Heart right ventricle (tissue), 16 donors: ENCODE measurements around the gene SDCBP2. TPM values are rescaled to one million over a fixed set of nuclear protein-coding genes. Genes with fewer than 3 reads are reported as not detected.

Source experiments
- ATAC-seq, 8 donors: fragments of 200-7000 bp; cut with Tn5 transposase; one replicate each; pipeline ENCODE4 v1.9.1; 2020; ENCODE audit warnings: mild to moderate bottlenecking in 8 of 8, moderate library complexity in 8 of 8, moderate number of reproducible peaks in 1 of 8
- DNase-seq, 2 donors: peaks; one replicate each; pipeline ENCODE4 v3.0.0-alpha.2; 2020
- H3K27ac ChIP-seq, 10 donors: fragments of 200-600 bp; sonication (generic) in 2 of 10; one replicate each; pipeline versions ENCODE4 v1.5.0 to v1.8.0; 2020 to 2022; ENCODE audit warnings: mild to moderate bottlenecking in 3 of 10
- H3K27me3 ChIP-seq, 7 donors: fragments of 200-600 bp; one replicate each; pipeline ENCODE4 v1.8.0; 2021 to 2022; ENCODE audit warnings: mild to moderate bottlenecking in 2 of 7
- H3K36me3 ChIP-seq, 9 donors: fragments of 200-600 bp; sonication (generic) in 1 of 9; one replicate each; pipeline versions ENCODE4 v1.5.0 to v1.8.0; 2020 to 2022; ENCODE audit warnings: mild to moderate bottlenecking in 2 of 9
- H3K4me1 ChIP-seq, 9 donors: fragments of 200-600 bp; sonication (generic) in 1 of 9; one replicate each; pipeline versions ENCODE4 v1.5.0 to v1.8.0; 2020 to 2022; ENCODE audit warnings: mild to moderate bottlenecking in 4 of 9
- H3K4me3 ChIP-seq, 10 donors: fragments of 200-600 bp; sonication (generic) in 2 of 10; one replicate each; pipeline versions ENCODE4 v1.5.0 to v1.8.0; 2020 to 2022; ENCODE audit warnings: mild to moderate bottlenecking in 7 of 10, moderate library complexity in 2 of 10
- H3K9me3 ChIP-seq, 11 donors: fragments of 200-600 bp in 10 of 11; sonication (generic) in 2 of 11; one replicate each; pipeline versions ENCODE4 v1.5.0 to v1.8.0; 2013 to 2022; ENCODE audit warnings: mild to moderate bottlenecking in 2 of 11, control low read depth in 1 of 11, moderate library complexity in 1 of 11
- WGBS, 2 donors: extraction: QIAGEN DNeasy Blood & Tissue Kit; methylation state at CpG; one replicate each; pipeline ENCODE4 v1.1.7; 2013; ENCODE audit warnings: inconsistent platforms in 1 of 2; 5-methylcytosine and 5-hydroxymethylcytosine counted together
- intact Hi-C, 10 donors: fragments of 100-400 bp; cut with DNase I; formaldehyde crosslinking; loops; one replicate each; pipeline versions ENCODE4 v1.11.1 to v1.14.2; 2022
- polyA plus RNA-seq, 2 donors: library from polyadenylated mRNA; stranded (reverse); fragments of 200-250 nt; gene quantifications; one replicate each; pipeline ENCODE4 v1.2.3, GENCODE V29; 2013
- total RNA-seq, 10 donors: library from RNA; stranded (reverse); fragmentation: NEBNext Ultra II Directional in 3 of 10; extraction: Animal tissue kit (Norgen Biotek cat#: 25700) in 3 of 10; gene quantifications; one replicate each; pipeline versions ENCODE4 v1.2.1 to v1.2.4, GENCODE V29; 2021 to 2023
- TF ChIP-seq, protein P1 (sequence below), 9 donors: fragments of 200-600 bp; sonication (generic) in 2 of 9; IDR thresholded peaks; one replicate each; pipeline versions ENCODE4 v1.5.0 to v1.8.0; 2021 to 2022; ENCODE audit warnings: antibody characterized with exemption in 9 of 9, mild to moderate bottlenecking in 5 of 9, moderate library complexity in 1 of 9
- donor health status: Arrhythmogenic right ventricular cardiomyopathy.
- donor health status: ischemic (EF 13 %, LVEDD 7.1; RV severe dilation, severe dysfunction).
- donor health status: healthy with polysubstance abuse.
- donor health status: DM: no; HTN: yes; CAD: no.
- donor health status: DM: no; HTN: no; CAD: no.
- donor health status: ischemic (EF 25% LVEDD 6.9; RV normal size, moderate dysfunction).
- donor health status: ischemic (EF 25% LVEDD 5.7; RV mildly dilated, moderate dysfunction).
- donor health status: healthy.
- donor health status: DM: yes; HTN: yes; CAD: no.
- donor health status: Ischemic cardiomyopathy.
- donor health status: ischemic (EF 35%, LVEDD 5.7; RV mildly dilated, moderate dysfunction).
- donor health status: nonischemic (EF 11% LVEDD 7.7; RV severe dilation, severe dysfunction).
- donor health status: DM: yes; HTN: yes; CAD: no.
- donor health status: PGD.
- donor health status: ischemic (EF 29% LVEDD 5.4; RV normal size, mild dysfunction).
- donor health status: nonischemic (EF 23%, LVEDD 6.1; RV moderate dilation, normal function).

SDCBP2 gene
- total and polyA plus RNA-seq, 12 donors = 0.62 to 4.3 (median 2.0) TPM

- DNase-seq = no peak
- H3K4me3 ChIP-seq = no peak overlapping the region
- peak overlapping the region in 9 of 10 donors; percentile 19 to 80 (median 55) for H3K27ac ChIP-seq
- ATAC-seq = peak in 2 of 8 donors; percentile 30 to 43
- intact Hi-C loops = loop anchor here in 3 of 10 donors (5.0 kb wide), 2 partner anchors 34 to 44 kb away; partner anchors contain the start of gene SDCBP2 (in 2 of the 3)
- TF ChIP-seq, protein P1, sequence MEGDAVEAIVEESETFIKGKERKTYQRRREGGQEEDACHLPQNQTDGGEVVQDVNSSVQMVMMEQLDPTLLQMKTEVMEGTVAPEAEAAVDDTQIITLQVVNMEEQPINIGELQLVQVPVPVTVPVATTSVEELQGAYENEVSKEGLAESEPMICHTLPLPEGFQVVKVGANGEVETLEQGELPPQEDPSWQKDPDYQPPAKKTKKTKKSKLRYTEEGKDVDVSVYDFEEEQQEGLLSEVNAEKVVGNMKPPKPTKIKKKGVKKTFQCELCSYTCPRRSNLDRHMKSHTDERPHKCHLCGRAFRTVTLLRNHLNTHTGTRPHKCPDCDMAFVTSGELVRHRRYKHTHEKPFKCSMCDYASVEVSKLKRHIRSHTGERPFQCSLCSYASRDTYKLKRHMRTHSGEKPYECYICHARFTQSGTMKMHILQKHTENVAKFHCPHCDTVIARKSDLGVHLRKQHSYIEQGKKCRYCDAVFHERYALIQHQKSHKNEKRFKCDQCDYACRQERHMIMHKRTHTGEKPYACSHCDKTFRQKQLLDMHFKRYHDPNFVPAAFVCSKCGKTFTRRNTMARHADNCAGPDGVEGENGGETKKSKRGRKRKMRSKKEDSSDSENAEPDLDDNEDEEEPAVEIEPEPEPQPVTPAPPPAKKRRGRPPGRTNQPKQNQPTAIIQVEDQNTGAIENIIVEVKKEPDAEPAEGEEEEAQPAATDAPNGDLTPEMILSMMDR (IDR thresholded peaks at IDR 0.05) = no peak
- 76 to 79% methylated on average over 3 of the region's 3 CpGs for WGBS, 2 donors
- peaks cover 0 to 92% (median 25%) of the 10 kb centered on the region in 9 donors for H3K36me3 ChIP-seq
- H3K27me3 ChIP-seq = no peaks in the 10 kb centered on the region
- H3K9me3 ChIP-seq = no peaks in the 10 kb centered on the region
- H3K4me1 ChIP-seq = peaks cover 26 to 76% (median 65%) of the 10 kb centered on the region in 9 donors
These were observed 42.4 kb upstream of the SDCBP2 start for GRCh38 chr20:1371202-1371782.

- Histone ChIP-seq H3K9me3 (no peaks in the 10 kb centered on the region), H3K27me3 (no peaks in the 10 kb centered on the region), H3K4me3 (no peak overlapping the region), H3K27ac (peak overlapping the region in 9 of 10 donors; percentile 19 to 80 (median 55)), H3K4me1 (peaks cover 24 to 69% (median 59%) of the 10 kb centered on the region in 9 donors), H3K36me3 (peaks cover 0 to 93% (median 25%) of the 10 kb centered on the region in 9 donors)
- DNase-seq (no peak), ATAC-seq (peak; percentile 4 to 76 (median 36))
- intact Hi-C loops = loop anchor here in 3 of 10 donors (5.0 kb wide), 2 partner anchors 33 to 43 kb away; partner anchors contain the start of gene SDCBP2 (in 2 of the 3)
- WGBS, 2 donors = 35 to 57% methylated on average over 2 of the region's 2 CpGs
- TF ChIP-seq, protein P1 (IDR thresholded peaks at IDR 0.05) = no peak
These were observed 41.7 kb upstream of the SDCBP2 start for GRCh38 chr20:1370548-1371110.

DNA sequence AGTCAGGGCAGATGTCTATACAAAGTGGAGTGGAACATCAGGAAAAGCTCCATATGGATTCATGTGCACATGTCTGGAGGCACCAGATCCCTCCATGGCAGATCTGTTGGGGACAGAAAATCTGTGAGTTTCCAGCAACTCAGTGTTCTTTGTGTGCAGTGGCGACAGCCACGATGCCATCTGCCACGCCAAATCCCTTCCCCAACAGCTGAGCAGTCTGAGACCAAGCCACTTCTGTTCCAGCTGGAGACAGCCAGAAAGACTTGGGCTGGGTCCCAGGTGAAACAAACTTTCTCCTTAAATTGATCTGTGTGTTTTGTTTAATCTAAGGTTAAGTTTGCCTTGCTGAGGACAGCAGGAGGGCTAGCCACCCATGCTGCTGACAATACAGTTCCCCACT, 41.0 kb upstream of the SDCBP2 start:
- intact Hi-C loops = loop anchor here in 3 of 10 donors (5.0 kb wide), 2 partner anchors 33 to 43 kb away; partner anchors contain the start of gene SDCBP2 (in 2 of the 3)
- TF ChIP-seq, protein P1 (IDR thresholded peaks at IDR 0.05) = no peak
- no peaks in the 10 kb centered on the region for H3K27me3 ChIP-seq
- H3K4me1 ChIP-seq = peaks cover 19 to 63% (median 52%) of the 10 kb centered on the region in 9 donors
- ATAC-seq (no peak), DNase-seq (no peak)
- peak overlapping the region in 9 of 10 donors; percentile 12 to 80 (median 49) for H3K27ac ChIP-seq
- no peak overlapping the region for H3K4me3 ChIP-seq
- WGBS, 2 donors = 83 to 93% methylated on average over 3 of the region's 3 CpGs
- peaks cover 0 to 94% (median 25%) of the 10 kb centered on the region in 9 donors for H3K36me3 ChIP-seq
- no peaks in the 10 kb centered on the region for H3K9me3 ChIP-seq

- H3K9me3 ChIP-seq = no peaks in the 10 kb centered on the region
- H3K27me3 ChIP-seq = no peaks in the 10 kb centered on the region
- no peak overlapping the region for H3K4me3 ChIP-seq
- WGBS, 2 donors = 69 to 77% methylated on average over 7 of the region's 7 CpGs
- peaks cover 15 to 62% (median 43%) of the 10 kb centered on the region in 9 donors for H3K4me1 ChIP-seq
- DNase-seq (no peak), ATAC-seq (no peak)
- peak overlapping the region in 1 of 10 donors; percentile 42 for H3K27ac ChIP-seq
- intact Hi-C loops = no loop called here
- TF ChIP-seq, protein P1 (IDR thresholded peaks at IDR 0.05) = no peak
- H3K36me3 ChIP-seq = peaks cover 0 to 91% (median 25%) of the 10 kb centered on the region in 9 donors
These were observed 39.7 kb upstream of the SDCBP2 start for GRCh38 chr20:1368448-1369199.
